AG04450 (cell line): ENCODE results near the gene ST6GALNAC4. TPM values are rescaled to one million over a fixed set of nuclear protein-coding genes. Genes with fewer than 3 reads are reported as not detected.
A peak's percentile ranks its signal among the peaks of the same experiment; 100 is the strongest.

Experiments used
- CTCF ChIA-PET: fragments of 300-600, 350-600 bp; formaldehyde crosslinking; extraction: SDS; loops from one replicate; lab custom pipeline; 2022; ENCODE audit warnings: antibody characterized with exemption, inconsistent platforms; lab: Charles Lee
- POLR2A ChIA-PET: fragments of 350-600 bp; formaldehyde crosslinking; extraction: SDS; loops from one replicate; lab custom pipeline; 2021; ENCODE audit warnings: antibody characterized with exemption, inconsistent platforms; lab: Yijun Ruan, JAX
- DNase-seq: peaks from one replicate; pipeline ENCODE4 v3.0.0-alpha.2; 2011; ENCODE audit warnings: low read depth, low spot score
- H3K27ac ChIP-seq: one replicate; pipeline ENCODE4 v1.5.1; 2012; ENCODE audit warnings: low read depth, low read length, control low read depth
- H3K27me3 ChIP-seq: one replicate; pipeline ENCODE4 v1.6.0; 2012; ENCODE audit warnings: low read length; ENCODE audit not compliant: control insufficient read depth, insufficient read depth
- H3K4me3 ChIP-seq: 2 replicates; pipeline ENCODE4 v1.5.1; 2011; ENCODE audit warnings: mild to moderate bottlenecking, low read depth, low read length, control low read depth
- H3K9me3 ChIP-seq: 2 replicates; pipeline ENCODE4 v1.5.1; 2012; ENCODE audit warnings: low read length; ENCODE audit not compliant: control insufficient read depth, insufficient read depth
- CTCF ChIP-seq: IDR thresholded peaks from 2 replicates; pipeline ENCODE4 v1.5.1; 2011; ENCODE audit warnings: low read depth, low read length, control low read depth, inconsistent platforms
- polyA plus RNA-seq: library from polyadenylated mRNA; depleted of rRNA; stranded (reverse); fragments of >200 nt; gene quantifications from 2 replicates; pipeline ENCODE4 v1.2.3, GENCODE V29; 2011

ST6GALNAC4 gene
- polyA plus RNA-seq, 1 experiment, result 15.0 TPM

- POLR2A ChIA-PET, result interaction anchor here (0.6 kb wide), 1 partner anchor 138 kb away, joined by 3 read pairs; no protein-coding TSS in a partner anchor
- DNase-seq, result no peak
- Histone ChIP-seq H3K27ac (peak overlapping the region; percentile 90), H3K27me3 (no peaks in the 10 kb centered on the region), H3K4me3 (peak overlapping the region; percentile 65), H3K9me3 (no peaks in the 10 kb centered on the region; the same call in 1 of the 2 replicates)
- TF ChIP-seq CTCF, result no peak
- CTCF ChIA-PET, result interaction anchor here (0.7 to 3.3 kb wide), 2 partner anchors 12 to 185 kb away, joined by 4 to 19 read pairs; no protein-coding TSS in a partner anchor
Measured at GRCh38 chr9:127931092-127931881, 14.4 kb upstream of the ST6GALNAC4 start.

GRCh38 chr9:127930231-127931091 is 13.6 kb upstream of the ST6GALNAC4 start, which contains the start of gene PIP5KL1:
PIP5KL1 (minus strand) TSS chr9:127930777; CDS start chr9:127930752, 25 bp downstream.
- H3K4me3 ChIP-seq, result peak within 1 kb of the TSS; percentile 65
- peak; percentile 37 for TF ChIP-seq CTCF
- no peaks in the 10 kb centered on the region for H3K27me3 ChIP-seq
- POLR2A ChIA-PET, result interaction anchor here (0.6 kb wide), 1 partner anchor 139 kb away, joined by 3 read pairs; no protein-coding TSS in a partner anchor
- H3K27ac ChIP-seq, result peak within 1 kb of the TSS; percentile 90
- no peak for DNase-seq
- no peaks in the 10 kb centered on the region; the same call in 1 of the 2 replicates for H3K9me3 ChIP-seq
- CTCF ChIA-PET, result interaction anchor here (0.7 to 1.2 kb wide), 5 partner anchors 9 to 189 kb away, joined by 3 to 8 read pairs (median 4); no protein-coding TSS in a partner anchor

- ChIA-PET POLR2A (no interaction called here), CTCF (interaction anchor here (0.8 to 1.3 kb wide), 4 partner anchors 8 to 188 kb away, joined by 4 to 8 read pairs (median 5); no protein-coding TSS in a partner anchor)
- Histone ChIP-seq H3K27me3 (no peaks in the 10 kb centered on the region), H3K27ac (no peak overlapping the region), H3K4me3 (no peak overlapping the region), H3K9me3 (no peaks in the 10 kb centered on the region; the same call in 1 of the 2 replicates)
- no peak for TF ChIP-seq CTCF
- no peak for DNase-seq
Measured at GRCh38 chr9:127929625-127929979, 12.8 kb upstream of the ST6GALNAC4 start.

GRCh38 chr9:127928676-127929624 is 12.1 kb upstream of the ST6GALNAC4 start:
- Histone ChIP-seq H3K4me3 (no peak overlapping the region), H3K27me3 (no peaks in the 10 kb centered on the region), H3K9me3 (no peaks in the 10 kb centered on the region; the same call in 1 of the 2 replicates), H3K27ac (no peak overlapping the region)
- DNase-seq, result no peak
- TF ChIP-seq CTCF, result no peak
- CTCF ChIA-PET, result interaction anchor here (1.0 to 1.3 kb wide), 2 partner anchors 9 to 106 kb away, joined by 3 to 4 read pairs; no protein-coding TSS in a partner anchor
- POLR2A ChIA-PET, result no interaction called here
